SJCRH30 (cell line): Measurements from ENCODE around the gene PHLDB1. TPM values are rescaled to one million over a fixed set of nuclear protein-coding genes. Genes with fewer than 3 reads are reported as not detected.
A peak's percentile ranks its signal among the peaks of the same experiment; 100 is the strongest.
"Not testable (repeated sequence)": the region's sequence is repeated elsewhere in the genome, so short reads cannot be mapped to it uniquely, and the experiment has no call there.

Experiments used
- DNase-seq, 2 experiments: peaks; one replicate each; pipeline ENCODE4 v3.0.0-alpha.2; 2015 to 2020
- H3K27ac ChIP-seq: fragments of 250-450 bp; sonication (Bioruptor Pico); 2 replicates; pipeline ENCODE4 v1.5.1; 2020; ENCODE audit warnings: mild to moderate bottlenecking, moderate library complexity
- H3K27me3 ChIP-seq: fragments of 250-450 bp; sonication (Bioruptor Pico); 2 replicates; pipeline ENCODE4 v1.5.1; 2020; ENCODE audit warnings: mild to moderate bottlenecking, moderate library complexity
- H3K36me3 ChIP-seq: fragments of 250-450 bp; sonication (Bioruptor Pico); 2 replicates; pipeline ENCODE4 v1.5.1; 2020; ENCODE audit warnings: mild to moderate bottlenecking, moderate library complexity
- H3K4me1 ChIP-seq: fragments of 250-450 bp; sonication (Bioruptor Pico); 2 replicates; pipeline ENCODE4 v1.5.1; 2020; ENCODE audit warnings: mild to moderate bottlenecking, moderate library complexity
- H3K4me3 ChIP-seq: fragments of 250-450 bp; sonication (Bioruptor Pico); 2 replicates; pipeline ENCODE4 v1.5.1; 2020; ENCODE audit warnings: mild to moderate bottlenecking, moderate library complexity
- H3K9me3 ChIP-seq: fragments of 250-450 bp; sonication (Bioruptor Pico); replicated peaks from 2 replicates; pipeline ENCODE4 v1.5.1; 2020; ENCODE audit warnings: mild to moderate bottlenecking, moderate library complexity
- total RNA-seq: library from RNA; depleted of rRNA; stranded (reverse); fragments of >200 nt; shearing (Covaris generic); gene quantifications from 2 replicates; pipeline ENCODE4 v1.2.3, GENCODE V29; 2014

Gene PHLDB1
- total RNA-seq, 1 experiment from 2014 or later, result 21.6 TPM

GRCh38 chr11:118661425-118662301, 54.2 kb downstream of the PHLDB1 start:
- H3K27me3 ChIP-seq, result no peaks in the 10 kb centered on the region
- H3K4me1 ChIP-seq, result no peaks in the 10 kb centered on the region
- no peaks in the 10 kb centered on the region for H3K9me3 ChIP-seq
- DNase-seq, result no peak
- no peaks in the 10 kb centered on the region for H3K36me3 ChIP-seq
- no peak overlapping the region for H3K4me3 ChIP-seq
- no peak overlapping the region for H3K27ac ChIP-seq

DNA sequence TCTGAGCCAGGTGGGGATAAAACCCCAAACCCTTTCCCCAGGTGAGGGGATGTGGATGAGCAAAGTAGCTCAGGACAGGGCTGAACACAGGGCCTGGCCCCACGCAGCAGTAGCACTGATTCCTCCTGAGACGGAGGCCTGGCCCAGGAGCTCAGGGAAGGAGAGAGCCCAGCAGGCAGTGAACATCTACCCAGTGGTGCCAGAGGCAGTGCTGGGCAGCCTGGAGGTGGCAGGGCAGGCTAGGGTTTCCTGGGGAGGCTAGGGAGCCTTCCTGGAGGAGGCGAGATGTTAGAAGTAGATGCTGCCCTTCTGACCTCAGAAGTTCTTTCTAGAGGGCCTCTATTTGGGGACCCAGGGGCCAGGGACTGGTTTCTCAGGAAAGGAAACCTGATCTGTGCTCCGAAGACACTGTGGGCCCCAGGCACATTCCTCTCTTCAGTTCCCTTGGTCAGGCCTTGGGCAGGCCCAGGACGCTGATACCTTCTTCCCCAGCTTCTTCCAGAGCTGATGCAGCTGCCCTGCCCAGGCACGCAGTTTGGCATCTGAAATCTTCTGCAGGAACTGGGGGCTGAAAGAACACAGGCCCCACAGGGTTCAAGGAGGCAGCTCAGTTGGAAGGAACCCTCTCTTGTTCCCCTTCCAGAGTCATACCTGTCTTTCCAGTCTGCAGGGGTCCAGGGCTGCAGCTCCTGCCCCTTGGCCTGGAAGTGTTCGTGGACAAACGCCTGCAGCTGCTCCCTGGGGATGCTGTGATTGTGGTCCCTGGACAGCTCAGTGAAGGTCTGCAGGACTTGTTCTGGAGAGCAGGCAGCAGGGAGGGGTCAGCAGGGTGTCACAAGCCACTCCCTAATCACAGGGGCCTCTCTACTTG, 55.2 kb downstream of the PHLDB1 start:
- H3K27me3 ChIP-seq, result no peaks in the 10 kb centered on the region
- no peaks in the 10 kb centered on the region for H3K4me1 ChIP-seq
- H3K27ac ChIP-seq, result no peak overlapping the region
- DNase-seq, result no peak
- H3K36me3 ChIP-seq, result no peaks in the 10 kb centered on the region
- H3K9me3 ChIP-seq, result no peaks in the 10 kb centered on the region
- no peak overlapping the region for H3K4me3 ChIP-seq

- Histone ChIP-seq H3K4me3 (no peak overlapping the region), H3K36me3 (no peaks in the 10 kb centered on the region), H3K27ac (no peak overlapping the region), H3K9me3 (no peaks in the 10 kb centered on the region), H3K27me3 (no peaks in the 10 kb centered on the region), H3K4me1 (no peaks in the 10 kb centered on the region)
- DNase-seq, result no peak
Observed at GRCh38 chr11:118663381-118663780, 56.0 kb downstream of the PHLDB1 start.

- no peaks in the 10 kb centered on the region for H3K4me1 ChIP-seq
- no peak overlapping the region for H3K4me3 ChIP-seq
- no peaks in the 10 kb centered on the region for H3K9me3 ChIP-seq
- H3K36me3 ChIP-seq, result no peaks in the 10 kb centered on the region
- H3K27ac ChIP-seq, result no peak overlapping the region
- H3K27me3 ChIP-seq, result no peaks in the 10 kb centered on the region
- no peak for DNase-seq
Observed at GRCh38 chr11:118663902-118664301, 56.5 kb downstream of the PHLDB1 start.

GRCh38 chr11:118666371-118666770, 59.0 kb downstream of the PHLDB1 start:
- Histone ChIP-seq H3K36me3 (no peaks in the 10 kb centered on the region), H3K27me3 (no peaks in the 10 kb centered on the region), H3K9me3 (no peaks in the 10 kb centered on the region; the same call in 1 of the 2 replicates), H3K27ac (no peak overlapping the region), H3K4me1 (no peaks in the 10 kb centered on the region), H3K4me3 (no peak overlapping the region)
- DNase-seq, result no peak

DNA sequence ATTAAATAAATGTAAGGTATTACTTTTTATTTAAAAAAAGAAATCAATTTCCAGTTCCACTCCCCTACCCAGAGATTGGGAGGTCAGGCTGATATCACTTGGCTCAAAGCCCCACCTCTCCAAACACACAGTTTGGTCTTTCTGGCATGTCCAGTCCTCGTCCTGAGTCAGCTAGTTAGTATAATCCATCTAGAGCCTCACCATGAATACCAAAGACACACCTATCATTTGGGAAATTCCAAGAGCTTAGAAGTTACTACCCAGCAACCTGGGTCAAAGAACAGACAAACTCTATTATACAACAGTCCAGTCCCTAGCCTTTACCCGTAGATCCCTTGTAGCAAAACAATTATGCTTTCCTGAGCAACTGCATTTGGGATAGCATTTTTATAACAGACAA, 62.6 kb downstream of the PHLDB1 start:
- DNase-seq, result no peak
- H3K4me1 ChIP-seq, result peaks cover 7% of the 10 kb centered on the region; the same call in 1 of the 2 replicates
- no peaks in the 10 kb centered on the region for H3K27me3 ChIP-seq
- H3K36me3 ChIP-seq, result no peaks in the 10 kb centered on the region
- no peak overlapping the region for H3K27ac ChIP-seq
- no peaks in the 10 kb centered on the region; the same call in 1 of the 2 replicates for H3K9me3 ChIP-seq
- H3K4me3 ChIP-seq, result no peak overlapping the region

- Histone ChIP-seq H3K36me3 (no peaks in the 10 kb centered on the region), H3K27me3 (no peaks in the 10 kb centered on the region), H3K9me3 (no peaks in the 10 kb centered on the region; the same call in 1 of the 2 replicates), H3K27ac (no peak overlapping the region), H3K4me1 (peaks cover 7% of the 10 kb centered on the region; the same call in 1 of the 2 replicates), H3K4me3 (no peak overlapping the region)
- DNase-seq, result no peak
Observed at GRCh38 chr11:118671254-118671653, 63.8 kb downstream of the PHLDB1 start.

DNA sequence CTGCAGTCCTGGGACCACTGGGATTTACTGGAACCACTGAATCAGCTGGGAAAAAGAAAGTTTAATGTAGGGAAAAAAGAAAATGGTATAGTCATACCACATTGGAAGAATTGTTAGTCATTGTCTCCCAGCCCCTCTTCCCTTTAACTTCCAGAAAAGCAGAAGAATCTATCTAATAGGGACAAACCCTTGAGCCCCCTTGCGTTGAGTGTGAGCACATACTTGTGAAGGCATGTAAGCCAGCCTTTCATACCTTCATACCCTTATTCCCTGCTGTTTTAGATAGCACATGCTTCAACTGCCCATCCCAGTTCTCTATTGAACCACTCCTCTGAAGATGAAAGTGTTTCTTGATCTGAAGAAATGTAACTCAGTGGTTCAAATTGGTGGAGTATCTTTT, 65.4 kb downstream of the PHLDB1 start:
- H3K36me3 ChIP-seq, result no peaks in the 10 kb centered on the region
- no peak for DNase-seq
- H3K27me3 ChIP-seq, result no peaks in the 10 kb centered on the region
- no peak overlapping the region for H3K27ac ChIP-seq
- H3K4me3 ChIP-seq, result no peak overlapping the region
- H3K9me3 ChIP-seq, result no peaks in the 10 kb centered on the region; the same call in 1 of the 2 replicates
- peaks cover 7% of the 10 kb centered on the region; the same call in 1 of the 2 replicates for H3K4me1 ChIP-seq

GRCh38 chr11:118673361-118674081, 66.1 kb downstream of the PHLDB1 start:
- Histone ChIP-seq H3K4me1 (peaks cover 7% of the 10 kb centered on the region; the same call in 1 of the 2 replicates), H3K27ac (no peak overlapping the region), H3K36me3 (no peaks in the 10 kb centered on the region), H3K9me3 (no peaks in the 10 kb centered on the region; the same call in 1 of the 2 replicates), H3K27me3 (no peaks in the 10 kb centered on the region), H3K4me3 (no peak overlapping the region)
- DNase-seq, result peak in 1 of 2 experiments; percentile 66

GRCh38 chr11:118674082-118674435, 66.6 kb downstream of the PHLDB1 start:
- DNase-seq, result no peak
- Histone ChIP-seq H3K9me3 (no peaks in the 10 kb centered on the region; the same call in 1 of the 2 replicates), H3K36me3 (no peaks in the 10 kb centered on the region), H3K27me3 (no peaks in the 10 kb centered on the region), H3K4me1 (peaks cover 7% of the 10 kb centered on the region; the same call in 1 of the 2 replicates), H3K27ac (no peak overlapping the region), H3K4me3 (no peak overlapping the region)

- Histone ChIP-seq H3K4me1 (peaks cover 7% of the 10 kb centered on the region; the same call in 1 of the 2 replicates), H3K9me3 (no peaks in the 10 kb centered on the region), H3K36me3 (no peaks in the 10 kb centered on the region), H3K27ac (no peak overlapping the region), H3K27me3 (no peaks in the 10 kb centered on the region), H3K4me3 (no peak overlapping the region)
- DNase-seq, result no peak
Observed at GRCh38 chr11:118677977-118678376, 70.6 kb downstream of the PHLDB1 start.

DNA sequence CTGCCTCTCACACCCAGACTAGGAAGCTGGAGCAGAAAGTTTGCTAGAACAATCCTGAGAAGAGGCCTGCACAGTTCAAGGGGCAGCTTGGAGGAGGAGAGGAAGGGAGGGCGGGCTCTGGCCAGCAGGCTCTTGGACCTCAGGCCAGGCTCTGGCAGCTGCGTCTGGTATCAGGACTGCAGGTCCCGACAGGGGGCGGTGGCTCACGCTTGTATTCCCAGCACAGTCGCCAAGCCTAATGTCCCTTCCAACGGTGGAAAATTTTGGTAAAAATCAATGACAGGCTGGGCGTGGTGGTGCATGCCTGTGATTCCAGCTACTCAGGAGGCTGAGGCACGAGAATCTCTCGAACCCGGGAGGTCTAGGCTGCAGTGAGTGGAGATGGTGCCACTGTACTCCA, 71.5 kb downstream of the PHLDB1 start:
- not testable (repeated sequence) for DNase-seq, H3K36me3 ChIP-seq, H3K27ac ChIP-seq, H3K4me1 ChIP-seq, H3K4me3 ChIP-seq, H3K27me3 ChIP-seq, H3K9me3 ChIP-seq

DNA sequence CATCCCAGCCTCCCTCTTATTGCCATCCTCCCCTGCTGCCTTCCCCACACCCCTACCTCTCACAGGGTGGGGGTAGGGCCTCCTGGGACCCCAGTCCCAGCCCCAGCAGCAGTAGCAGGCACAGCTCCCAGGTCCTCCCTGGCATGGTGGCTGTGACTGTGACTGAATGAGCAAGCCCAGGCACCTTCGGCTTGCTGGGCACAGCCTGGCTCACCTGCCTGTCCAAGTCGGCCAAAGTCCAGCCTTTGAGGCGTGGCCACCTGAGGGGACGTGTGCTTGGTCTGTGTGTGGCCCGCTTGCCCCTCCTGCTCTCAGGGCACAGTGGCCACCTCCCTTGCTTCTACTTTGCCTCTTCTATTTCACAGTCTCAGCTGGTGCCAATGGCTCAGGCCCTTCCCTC, 72.1 kb downstream of the PHLDB1 start, which contains the start of gene TREH:
TREH (minus strand) TSS at position 168 of the 400 bp plus-strand sequence; CDS start at position 145, 23 bp downstream.
- Histone ChIP-seq H3K27me3 (no peaks in the 10 kb centered on the region), H3K4me1 (no peaks in the 10 kb centered on the region), H3K27ac (no peak within 1 kb of the TSS), H3K9me3 (no peaks in the 10 kb centered on the region), H3K36me3 (no peaks in the 10 kb centered on the region), H3K4me3 (no peak within 1 kb of the TSS)
- DNase-seq, result no peak

DNA sequence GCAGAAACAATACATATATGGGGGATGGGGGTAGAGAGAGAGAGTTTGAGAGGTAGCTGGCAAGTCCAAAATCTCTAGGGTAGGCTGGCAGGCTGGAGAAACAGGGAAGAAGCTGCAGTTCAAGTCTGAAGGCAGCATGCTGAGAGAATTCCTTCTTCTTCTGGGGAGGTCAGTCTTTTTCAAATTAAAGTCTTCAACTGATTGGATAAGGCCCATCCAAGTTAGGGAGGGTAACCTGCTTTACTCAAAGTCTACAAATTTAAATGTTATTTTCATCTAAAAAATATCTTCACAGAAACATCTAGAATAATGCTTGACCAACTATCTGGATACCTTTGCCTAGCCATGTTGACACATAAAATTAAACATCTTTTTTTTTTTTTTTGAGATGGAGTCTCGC, 75.0 kb downstream of the PHLDB1 start:
- Histone ChIP-seq H3K4me1 (no peaks in the 10 kb centered on the region), H3K4me3 (no peak overlapping the region), H3K9me3 (no peaks in the 10 kb centered on the region), H3K36me3 (no peaks in the 10 kb centered on the region), H3K27ac (no peak overlapping the region), H3K27me3 (no peaks in the 10 kb centered on the region)
- DNase-seq, result no peak
